GM19468 (cell line): ENCODE measurements around the gene PIK3R2.

Experiments
- ATAC-seq: cut with Tn5 transposase; IDR thresholded peaks from one replicate; pipeline ENCODE4 v1.9.1; 2021; ENCODE audit warnings: mild to moderate bottlenecking, moderate library complexity, moderate number of reproducible peaks; ENCODE audit not compliant: unreplicated experiment; ENCODE audit errors: extremely low read depth

Gene PIK3R2

DNA sequence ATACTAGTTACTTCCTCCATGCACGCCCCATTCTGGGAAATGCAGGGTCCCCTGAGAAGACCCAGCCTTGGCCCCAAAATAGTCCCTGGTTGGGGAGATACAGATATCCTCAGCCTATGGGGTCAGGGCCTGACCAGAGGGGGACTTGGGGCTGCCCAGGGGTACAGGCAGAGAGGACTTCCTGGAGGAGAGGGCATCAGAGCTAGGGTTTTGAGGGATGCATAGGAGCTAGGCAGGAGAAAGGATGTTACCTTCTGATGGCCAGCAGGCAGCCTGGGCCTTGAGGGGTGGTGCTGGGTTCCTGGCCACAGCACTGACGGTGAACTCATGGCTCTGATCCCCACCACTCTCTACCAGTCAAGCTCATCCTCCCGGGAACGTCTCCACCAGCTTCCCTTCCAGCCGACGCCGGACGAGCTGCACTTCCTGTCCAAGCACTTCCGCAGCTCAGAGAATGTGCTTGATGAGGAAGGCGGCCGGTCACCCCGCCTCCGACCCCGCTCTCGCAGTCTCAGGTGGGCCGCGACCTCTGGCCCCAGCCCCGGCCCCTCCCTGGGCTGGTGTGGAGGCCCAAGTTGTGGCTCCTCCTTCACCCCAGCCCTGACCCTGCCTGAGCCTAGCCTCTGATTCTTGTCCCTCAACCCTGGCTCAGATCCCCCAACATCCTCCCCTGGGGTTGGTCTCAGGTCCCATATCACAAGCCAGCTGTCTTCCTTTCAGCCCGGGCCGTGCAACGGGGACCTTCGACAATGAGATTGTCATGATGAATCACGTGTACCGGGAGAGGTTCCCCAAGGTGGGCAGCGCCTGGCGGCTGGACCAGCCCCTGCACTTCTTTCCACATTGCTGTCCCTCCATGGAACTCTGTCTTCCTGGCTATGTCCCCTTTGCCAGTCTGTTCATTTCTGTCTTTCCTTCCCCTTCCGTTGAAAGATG lies 29.8 kb upstream of the PIK3R2 start:
- no peak for ATAC-seq

DNA sequence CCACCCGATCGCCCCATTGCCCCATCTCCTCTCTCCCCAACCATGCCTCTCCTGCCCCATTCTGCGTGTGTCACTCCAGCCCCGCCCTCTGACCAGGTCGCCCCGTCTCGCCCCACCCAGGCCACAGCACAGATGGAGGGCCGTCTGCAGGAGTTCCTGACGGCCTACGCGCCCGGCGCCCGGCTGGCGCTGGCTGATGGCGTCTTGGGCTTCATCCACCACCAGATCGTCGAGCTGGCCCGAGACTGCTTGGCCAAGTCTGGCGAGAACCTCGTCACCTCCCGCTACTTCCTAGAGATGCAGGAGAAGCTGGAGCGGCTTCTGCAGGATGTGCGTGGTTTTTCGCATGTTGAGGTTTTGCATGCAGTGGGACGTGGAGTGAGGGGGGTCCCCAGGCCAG lies 29.1 kb upstream of the PIK3R2 start:
- ATAC-seq, result no peak

DNA sequence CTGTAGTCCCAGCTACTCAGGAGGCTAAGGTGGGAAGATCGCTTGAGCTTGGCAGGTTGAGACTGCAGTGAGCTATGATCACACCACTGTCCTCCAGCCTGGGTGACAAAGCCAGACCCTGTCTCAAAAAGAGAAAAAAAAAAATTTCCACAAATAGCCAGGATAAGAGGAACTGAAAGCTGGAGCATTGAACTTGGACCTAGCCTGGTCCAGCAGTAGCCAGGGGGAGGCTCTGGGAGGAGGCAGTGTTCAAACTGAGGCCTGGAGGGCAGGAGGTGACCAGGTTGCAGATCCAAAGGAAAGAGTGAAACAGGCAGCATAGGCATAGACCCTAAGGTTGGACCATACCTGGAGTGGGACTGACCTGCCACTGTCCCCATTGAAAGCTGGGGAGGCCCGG lies 26.9 kb upstream of the PIK3R2 start:
- ATAC-seq, result no peak

DNA sequence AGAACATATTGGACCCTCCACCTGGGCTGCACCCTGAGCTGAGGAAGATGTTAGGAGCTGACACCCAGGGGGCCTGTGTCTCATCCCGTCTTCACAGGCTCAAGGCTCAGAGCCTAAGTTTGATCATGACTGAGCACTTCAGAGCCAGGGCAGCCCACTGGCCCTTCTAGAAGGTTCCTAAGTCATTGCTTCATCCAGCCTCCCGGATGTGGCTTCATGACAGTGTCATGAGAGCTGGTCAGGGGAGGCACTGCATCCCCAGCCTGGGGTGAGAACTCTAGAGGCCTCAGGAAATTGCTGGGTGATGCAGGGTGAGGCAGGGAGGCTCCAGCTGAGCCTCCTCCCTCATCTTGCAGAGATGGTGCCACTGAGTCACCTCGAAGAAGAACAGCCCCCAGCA lies 24.9 kb upstream of the PIK3R2 start:
- no peak for ATAC-seq

DNA sequence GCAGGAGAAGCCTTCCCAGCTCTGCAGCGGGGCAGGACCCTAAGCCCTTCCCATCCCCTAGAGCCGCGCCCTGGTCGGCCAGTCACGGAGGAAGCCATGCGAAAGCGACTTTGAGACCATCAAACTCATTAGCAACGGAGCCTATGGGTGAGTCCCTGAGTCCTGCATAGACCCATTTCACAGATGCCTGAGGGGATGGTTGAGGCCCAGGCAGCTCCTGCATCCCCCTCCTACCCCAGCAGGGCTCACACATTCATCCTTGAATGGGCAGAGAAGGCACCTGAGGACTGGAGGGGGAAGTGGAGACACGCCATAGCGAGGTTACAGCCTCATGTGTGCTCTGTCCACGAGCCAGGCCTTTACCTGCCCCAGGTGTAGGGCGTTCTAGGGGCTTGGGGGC lies 24.2 kb upstream of the PIK3R2 start:
- no peak for ATAC-seq

DNA sequence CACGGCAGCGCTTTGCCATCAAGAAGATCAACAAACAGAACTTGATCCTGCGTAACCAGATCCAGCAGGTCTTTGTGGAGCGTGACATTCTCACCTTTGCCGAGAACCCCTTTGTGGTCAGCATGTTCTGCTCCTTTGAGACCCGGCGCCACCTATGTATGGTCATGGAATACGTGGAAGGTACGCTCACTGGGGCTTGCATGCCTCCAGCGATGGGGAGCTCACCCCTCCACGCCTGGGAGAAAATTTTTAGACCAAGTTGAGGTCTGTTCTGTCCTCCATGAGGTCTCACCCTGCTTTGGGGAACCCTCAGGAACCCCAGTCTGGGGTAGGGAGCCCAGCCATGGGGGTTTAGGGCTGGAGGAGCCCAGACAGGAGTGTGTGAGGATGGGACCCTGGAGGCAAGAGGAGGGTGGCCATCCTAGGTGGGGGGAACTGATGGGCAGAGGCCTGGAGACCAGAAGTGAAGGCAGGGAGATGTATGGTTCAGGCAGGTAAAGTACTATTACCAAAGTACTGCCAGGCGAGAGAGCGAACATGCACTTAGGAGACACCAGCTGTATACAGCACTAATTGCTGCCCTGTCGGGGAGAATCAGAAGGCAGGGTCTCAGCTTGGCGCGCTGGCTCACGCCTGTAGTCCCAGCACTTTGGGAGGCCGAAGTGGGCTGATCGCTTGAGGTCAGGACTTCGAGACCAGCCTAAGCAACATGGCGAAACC lies 22.3 kb upstream of the PIK3R2 start:
- ATAC-seq, result no peak

DNA sequence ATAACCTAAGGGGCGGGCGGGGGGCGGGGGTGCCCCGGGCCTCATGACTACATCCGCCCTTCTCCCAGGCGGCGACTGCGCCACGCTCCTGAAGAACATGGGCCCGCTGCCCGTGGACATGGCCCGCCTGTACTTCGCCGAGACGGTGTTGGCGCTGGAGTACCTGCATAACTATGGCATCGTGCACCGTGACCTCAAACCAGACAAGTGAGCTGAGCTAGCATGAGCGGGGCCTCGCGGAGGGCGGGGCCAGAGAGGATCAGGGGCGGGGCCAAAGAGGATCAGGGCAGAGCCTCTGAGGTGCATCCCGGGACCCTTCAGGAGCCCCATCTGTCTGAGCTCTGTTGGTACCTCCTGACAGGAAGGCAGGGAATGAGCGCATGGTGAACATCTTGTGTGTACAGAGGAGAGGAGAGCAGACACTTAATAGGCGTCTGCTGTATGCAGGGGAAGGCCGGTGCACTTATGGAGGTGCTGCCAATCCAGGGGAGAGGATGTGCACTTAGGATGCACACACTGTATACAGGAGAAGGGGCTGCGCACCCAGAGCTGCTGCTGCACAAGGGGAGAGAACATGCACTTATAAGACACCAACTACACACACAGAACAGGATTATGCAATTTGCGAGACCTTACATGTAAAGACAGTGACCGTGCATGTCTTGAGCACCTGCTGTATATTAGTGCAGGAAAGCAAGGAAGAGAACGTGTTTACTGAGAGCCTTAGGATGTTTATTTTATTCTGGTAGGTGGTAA lies 20.9 kb upstream of the PIK3R2 start:
- ATAC-seq, result no peak

DNA sequence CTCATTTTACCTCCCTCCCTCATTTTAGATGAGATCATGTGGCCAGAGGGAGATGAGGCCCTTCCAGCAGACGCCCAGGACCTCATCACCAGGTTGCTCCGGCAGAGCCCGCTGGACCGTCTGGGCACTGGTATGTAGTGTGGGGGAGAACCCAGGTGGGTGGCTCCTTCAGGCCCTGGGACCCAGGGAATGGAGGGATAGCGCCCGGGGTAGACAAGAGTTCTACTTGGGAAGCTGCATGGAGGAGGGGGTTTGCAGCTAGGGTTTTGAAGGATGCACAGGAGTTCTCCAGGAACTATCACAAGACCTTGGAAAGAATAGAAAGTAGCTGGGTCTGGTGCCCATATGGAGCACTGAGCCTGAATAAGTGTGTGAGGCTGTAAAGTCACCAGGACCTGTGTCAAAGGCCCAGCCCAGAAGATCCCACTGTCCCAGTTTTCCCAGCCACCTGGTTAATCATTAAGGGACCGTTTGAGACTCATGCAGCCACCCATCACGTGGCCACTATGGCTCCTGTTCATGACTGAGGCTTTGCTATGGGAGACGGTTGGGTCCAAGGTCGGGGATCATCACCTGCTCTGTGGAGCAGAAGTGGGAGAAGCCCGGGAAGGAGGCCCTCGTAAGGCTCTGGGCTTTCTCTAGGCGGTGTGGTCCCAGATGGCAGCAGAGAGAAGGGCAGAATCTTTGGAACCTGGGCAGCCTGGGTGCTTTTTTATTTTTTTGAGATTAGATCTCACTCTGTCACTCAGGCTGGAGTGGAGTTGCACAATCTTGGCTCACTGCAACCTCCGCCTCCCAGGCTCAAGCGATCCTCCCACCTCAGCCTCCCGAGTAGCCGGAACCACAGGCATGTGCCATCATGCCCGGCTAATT lies 17.0 kb upstream of the PIK3R2 start:
- no peak for ATAC-seq

DNA sequence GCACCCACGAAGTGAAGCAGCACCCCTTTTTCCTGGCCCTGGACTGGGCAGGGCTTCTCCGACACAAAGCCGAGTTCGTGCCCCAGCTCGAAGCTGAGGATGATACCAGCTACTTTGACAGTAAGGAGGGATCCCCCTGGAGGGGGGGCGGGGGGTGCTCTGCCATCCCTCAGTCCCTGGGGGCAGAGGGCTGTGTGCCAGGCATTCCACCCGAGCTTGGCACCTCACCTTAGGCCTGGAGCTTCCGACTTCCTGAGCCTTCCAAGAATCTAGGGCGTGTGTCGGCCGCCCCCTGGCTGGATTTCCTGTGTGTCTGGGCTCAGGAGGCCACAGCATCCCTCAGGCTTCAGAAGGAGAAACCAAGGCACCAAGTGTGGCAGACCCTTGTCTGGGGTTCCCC lies 15.7 kb upstream of the PIK3R2 start:
- ATAC-seq, result no peak

DNA sequence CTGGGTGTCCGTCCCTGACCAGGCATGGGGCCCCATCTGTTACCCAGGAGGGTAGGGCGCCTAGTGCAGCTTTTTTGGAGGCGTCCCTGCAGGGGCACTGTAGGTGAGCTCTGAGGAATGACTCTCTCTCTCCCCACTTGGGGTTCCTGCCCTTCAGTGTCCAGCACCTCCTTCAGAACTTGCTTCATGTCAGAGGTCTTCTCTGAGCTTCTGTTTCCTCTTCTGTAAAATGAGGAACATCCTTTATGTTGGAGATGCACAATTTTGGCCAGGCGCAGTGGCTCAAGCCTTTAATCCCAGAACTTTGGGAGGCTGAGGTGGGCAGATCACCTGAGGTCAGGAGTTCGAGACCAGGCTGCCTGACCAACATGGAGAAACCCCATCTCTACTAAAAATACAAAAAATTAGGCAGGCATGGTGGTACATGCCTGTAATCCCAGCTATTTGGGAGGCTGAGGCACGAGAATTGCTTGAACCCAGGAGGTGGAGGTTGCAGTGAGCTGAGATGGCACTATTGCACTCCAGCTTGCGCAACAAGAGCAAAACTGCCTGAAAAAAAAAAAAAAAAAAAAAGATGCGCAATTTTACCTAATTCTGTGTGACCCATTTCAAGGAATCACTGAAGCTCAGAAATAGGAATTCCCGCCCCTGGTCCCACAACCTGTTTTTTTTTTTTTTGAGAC lies 15.2 kb upstream of the PIK3R2 start:
- no peak for ATAC-seq

DNA sequence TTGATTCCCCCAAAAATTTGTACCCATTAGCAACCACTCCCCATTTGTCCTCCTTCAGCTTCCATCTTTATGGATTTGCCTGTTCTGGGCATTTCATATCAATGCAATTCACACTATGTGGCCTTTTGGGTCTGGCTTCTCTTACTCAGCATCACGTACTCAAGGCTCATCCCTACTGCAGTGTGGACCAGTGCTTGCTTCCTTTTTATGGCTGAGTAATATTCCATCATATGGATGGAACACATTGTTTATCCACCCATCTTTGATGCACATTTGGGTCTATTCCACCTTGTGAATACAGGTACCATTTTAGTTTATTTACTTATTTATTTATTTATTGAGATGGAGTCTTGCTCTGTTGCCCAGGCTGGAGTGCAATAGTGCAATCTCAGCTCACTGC lies 12.5 kb upstream of the PIK3R2 start:
- ATAC-seq, result no peak

DNA sequence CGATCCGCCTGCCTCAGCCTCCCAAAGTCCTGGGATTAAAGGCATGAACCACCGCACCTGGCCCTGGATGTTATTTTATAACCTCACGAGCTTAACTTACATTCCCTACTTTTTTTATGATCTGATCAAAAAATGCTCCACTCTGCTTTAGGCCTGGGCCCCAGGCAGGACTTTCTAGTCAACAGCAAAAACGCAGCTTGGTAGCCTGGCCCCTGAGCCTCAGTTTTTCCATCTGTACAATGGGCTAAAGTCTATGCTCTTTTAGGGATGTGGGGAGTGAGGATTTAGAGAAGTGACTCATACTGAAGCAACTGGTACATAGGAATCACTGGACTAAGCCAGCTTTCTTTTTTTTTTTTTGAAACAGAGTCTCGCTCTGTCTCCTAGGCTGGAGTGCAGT lies 11.9 kb upstream of the PIK3R2 start:
- ATAC-seq, result no peak

DNA sequence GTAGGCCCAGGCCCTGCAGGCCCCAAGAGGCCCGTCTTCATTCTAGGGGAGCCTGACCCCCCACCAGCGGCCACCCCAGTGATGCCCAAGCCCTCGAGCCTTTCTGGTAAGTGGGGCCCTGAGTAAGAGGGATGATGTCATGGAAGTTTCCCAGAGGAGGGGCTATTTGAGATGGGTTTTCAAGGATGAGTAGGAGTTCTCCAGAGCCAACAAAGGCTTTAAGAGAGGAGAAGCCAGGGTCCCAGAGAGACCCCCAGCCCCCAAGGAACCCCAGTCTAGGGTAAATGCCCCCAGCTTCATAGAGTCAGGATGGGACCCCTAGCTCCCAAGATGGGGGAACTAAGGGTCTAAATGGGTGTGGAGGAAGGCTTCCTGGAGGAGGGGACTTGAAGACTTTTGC lies 9.1 kb upstream of the PIK3R2 start:
- ATAC-seq, result no peak

DNA sequence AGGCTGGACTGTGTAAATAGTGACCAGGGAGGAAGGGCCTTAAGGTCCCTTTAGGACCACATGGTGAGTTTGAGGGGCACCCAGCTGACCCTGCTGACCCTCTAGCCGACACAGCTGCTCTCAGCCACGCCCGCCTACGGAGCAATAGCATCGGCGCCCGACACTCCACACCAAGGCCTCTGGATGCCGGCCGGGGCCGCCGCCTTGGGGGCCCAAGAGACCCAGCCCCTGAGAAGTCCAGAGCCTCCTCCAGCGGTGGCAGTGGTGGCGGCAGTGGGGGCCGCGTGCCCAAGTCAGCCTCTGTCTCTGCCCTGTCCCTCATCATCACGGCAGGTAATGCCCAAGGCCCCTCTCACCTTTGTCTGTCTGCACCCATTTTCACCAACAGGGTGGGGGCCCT lies 8.6 kb upstream of the PIK3R2 start:
- ATAC-seq, result no peak

DNA sequence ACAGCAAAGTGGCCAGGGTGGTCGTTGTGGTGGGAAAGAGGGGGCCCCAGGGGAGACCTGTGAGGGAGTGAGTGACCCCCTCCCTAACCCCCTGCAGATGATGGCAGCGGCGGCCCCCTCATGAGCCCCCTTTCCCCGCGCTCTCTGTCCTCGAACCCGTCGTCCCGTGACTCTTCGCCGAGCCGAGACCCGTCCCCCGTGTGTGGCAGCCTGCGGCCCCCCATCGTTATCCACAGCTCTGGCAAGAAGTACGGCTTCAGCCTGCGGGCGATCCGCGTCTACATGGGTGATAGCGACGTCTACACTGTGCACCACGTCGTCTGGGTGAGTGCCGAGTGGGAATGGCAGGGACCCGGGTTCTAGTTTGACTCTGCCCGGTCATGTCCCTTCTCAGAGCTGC lies 8.1 kb upstream of the PIK3R2 start:
- no peak for ATAC-seq

DNA sequence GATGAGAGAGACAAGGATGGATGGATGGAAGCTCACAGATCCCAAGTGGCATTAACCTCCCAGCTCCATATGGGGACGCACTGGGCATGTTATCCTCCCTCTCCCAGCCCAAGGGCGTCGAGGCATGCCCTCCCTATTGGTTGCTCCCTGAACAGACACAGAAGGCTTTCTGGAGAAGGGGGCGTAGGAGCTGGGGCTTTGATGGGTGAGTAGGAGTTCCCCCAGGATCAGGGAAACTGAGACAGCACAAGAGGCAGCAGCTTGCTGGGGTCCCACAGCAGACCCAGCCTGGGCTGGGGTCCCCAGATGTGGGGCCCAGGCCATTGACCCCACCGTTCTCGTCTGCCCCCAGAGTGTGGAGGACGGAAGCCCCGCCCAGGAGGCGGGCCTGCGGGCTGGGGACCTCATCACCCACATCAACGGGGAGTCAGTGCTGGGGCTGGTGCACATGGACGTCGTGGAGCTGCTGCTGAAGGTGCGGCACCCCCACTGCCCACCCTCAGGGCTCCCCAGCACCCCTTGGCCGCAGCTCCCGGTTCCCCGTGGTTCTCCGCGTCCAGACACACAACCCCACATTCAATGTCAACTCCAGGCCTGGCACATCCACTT lies 7.5 kb upstream of the PIK3R2 start:
- no peak for ATAC-seq

DNA sequence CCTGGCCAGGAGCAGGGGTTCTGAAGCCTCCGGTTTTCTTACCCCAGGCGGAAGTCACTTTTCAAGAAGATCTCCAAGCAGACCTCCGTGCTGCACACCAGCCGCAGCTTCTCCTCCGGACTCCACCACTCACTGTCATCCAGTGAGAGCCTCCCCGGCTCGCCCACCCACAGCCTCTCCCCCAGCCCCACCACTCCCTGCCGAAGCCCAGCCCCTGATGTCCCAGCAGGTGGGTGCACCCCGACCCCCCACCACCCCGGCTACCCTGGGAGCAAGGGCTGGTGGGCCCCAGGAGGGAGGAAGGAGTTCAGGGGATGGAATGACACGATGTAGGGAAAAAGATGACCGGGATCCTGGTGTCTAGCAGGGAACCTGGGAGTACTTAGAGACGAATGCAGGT lies 5.6 kb upstream of the PIK3R2 start:
- ATAC-seq, result no peak

DNA sequence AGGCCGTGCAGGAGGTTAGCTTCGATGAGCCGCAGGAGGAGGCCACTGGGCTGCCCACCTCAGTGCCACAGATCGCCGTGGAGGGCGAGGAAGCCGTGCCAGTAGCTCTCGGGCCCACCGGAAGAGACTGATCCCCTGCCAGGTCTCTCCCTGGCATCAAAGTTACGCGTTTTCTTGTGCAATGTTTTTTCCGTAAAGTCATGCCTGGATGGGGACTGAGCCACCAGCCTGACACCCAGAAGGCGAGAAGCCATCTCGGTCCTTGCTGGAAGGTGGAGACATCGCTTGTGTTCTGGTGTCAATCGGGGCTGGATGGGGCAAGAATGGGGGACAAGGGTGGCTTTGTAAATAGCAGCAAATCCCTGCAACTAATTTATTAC lies 3.4 kb upstream of the PIK3R2 start:
- no peak for ATAC-seq
